ENCODE results near the gene FLT4. TPM values are rescaled to one million over a fixed set of nuclear protein-coding genes. Genes with fewer than 3 reads are reported as not detected.

Gene FLT4
- total RNA-seq, 1 donor from 2014 or later = 3.8 TPM

DNA sequence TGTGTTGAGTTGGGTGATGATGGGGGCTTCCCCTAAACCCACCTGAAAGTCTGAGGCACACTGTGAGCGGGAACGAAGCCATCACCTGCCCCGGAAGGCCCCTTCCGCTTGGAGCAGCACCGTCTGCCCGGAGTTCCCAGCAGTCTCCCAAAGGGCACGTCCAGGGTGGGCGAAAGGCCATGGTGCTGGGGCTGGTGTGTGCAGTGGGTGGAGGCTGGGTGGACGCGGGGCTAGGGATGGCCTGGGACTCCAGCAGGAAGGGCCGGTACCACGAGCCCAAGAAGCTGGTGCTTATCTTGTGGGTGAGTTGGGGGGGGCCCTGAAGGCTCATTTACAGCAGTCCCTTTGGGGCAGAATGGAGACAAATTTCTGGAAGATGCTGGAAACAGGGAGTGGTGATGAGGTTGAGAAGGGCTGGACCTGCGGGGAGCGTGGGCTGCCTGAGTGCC is 4.6 kb downstream of the FLT4 start:
- TF ChIP-seq, protein P1, sequence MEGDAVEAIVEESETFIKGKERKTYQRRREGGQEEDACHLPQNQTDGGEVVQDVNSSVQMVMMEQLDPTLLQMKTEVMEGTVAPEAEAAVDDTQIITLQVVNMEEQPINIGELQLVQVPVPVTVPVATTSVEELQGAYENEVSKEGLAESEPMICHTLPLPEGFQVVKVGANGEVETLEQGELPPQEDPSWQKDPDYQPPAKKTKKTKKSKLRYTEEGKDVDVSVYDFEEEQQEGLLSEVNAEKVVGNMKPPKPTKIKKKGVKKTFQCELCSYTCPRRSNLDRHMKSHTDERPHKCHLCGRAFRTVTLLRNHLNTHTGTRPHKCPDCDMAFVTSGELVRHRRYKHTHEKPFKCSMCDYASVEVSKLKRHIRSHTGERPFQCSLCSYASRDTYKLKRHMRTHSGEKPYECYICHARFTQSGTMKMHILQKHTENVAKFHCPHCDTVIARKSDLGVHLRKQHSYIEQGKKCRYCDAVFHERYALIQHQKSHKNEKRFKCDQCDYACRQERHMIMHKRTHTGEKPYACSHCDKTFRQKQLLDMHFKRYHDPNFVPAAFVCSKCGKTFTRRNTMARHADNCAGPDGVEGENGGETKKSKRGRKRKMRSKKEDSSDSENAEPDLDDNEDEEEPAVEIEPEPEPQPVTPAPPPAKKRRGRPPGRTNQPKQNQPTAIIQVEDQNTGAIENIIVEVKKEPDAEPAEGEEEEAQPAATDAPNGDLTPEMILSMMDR (conservative IDR thresholded peaks at IDR 0.05; ENCODE audit: low read depth, low read length) = no peak
- no peak overlapping the region for H3K4me3 ChIP-seq (ENCODE audit: low read depth, low read length)
- DNase-seq (ENCODE audit: low read depth) = no peak

DNA sequence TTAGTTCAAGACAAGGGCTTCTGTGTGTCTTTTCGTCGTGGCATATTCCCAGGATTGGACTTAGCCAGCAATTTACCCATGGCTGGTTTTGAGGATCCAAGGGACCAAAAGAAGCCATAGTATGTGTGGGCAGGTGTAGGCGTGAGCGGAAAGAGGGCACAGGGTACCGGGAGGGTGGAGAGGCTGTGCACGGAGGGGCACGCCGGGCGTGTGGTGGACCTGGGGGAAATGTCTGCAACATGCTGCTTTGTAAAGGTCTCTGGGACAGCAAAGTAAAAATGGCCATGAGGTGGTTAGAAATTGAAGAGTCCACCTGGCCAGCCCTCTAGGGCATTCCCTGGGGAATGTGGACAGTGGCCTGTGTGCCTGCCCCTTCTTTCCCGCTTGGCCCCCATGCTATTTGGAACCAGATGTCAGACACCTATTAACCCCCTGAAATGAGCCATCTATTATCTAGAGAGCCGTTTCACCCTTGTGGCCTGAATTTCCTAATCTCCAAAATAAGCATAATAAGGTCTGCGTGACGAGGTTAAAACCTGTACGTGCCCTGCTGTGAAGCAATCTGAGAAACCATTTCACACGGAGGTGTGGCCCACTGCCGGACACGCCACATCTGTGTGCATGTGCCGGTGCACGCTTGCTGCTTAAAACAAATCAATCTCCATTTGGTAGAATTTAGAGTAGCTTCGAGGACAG is 5.1 kb downstream of the FLT4 start:
- TF ChIP-seq, protein P1 (conservative IDR thresholded peaks at IDR 0.05; ENCODE audit: low read depth, low read length) = no peak
- no peak overlapping the region for H3K4me3 ChIP-seq (ENCODE audit: low read depth, low read length)
- no peak for DNase-seq (ENCODE audit: low read depth)

DNA sequence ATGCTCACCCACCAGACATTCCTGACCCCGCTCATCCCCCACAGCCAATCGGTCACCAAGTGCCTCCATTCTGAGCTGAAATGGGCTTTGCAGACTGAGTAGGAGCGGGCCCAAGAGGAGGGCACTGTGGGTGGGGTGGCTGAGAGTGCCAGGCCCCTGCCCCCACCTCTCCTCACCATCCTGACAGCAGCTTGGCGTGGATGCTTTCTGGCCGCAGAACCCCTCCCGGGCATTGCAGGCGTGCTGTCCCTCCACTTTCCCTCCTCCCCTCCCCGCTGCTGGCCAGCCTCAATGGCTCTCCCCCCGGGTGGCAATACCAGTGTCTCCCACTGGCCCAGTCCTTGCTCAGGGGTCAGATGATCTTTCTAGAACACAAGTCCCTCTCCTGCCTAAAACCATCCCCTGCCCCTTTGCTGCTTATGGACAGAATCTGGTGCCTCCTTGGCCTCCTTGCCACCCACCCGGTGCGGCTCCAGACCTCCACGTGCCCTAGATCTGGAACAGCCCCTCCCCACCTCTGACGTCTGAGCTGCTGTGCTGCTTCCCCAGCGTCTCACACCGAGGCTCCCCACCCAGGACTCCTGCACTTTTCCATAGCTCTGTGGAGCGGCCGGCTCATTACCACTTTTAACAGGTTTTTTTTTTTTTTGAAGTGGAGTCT is 6.1 kb downstream of the FLT4 start:
- TF ChIP-seq, protein P1 (conservative IDR thresholded peaks at IDR 0.05; ENCODE audit: low read depth, low read length) = no peak
- no peak for DNase-seq (ENCODE audit: low read depth)
- H3K4me3 ChIP-seq (ENCODE audit: low read depth, low read length) = no peak overlapping the region

- no peak overlapping the region for H3K4me3 ChIP-seq (ENCODE audit: low read depth, low read length)
- TF ChIP-seq, protein P1 (conservative IDR thresholded peaks at IDR 0.05; ENCODE audit: low read depth, low read length) = no peak
- DNase-seq (ENCODE audit: low read depth) = no peak
Observed at GRCh38 chr5:180642779-180643178, 6.6 kb downstream of the FLT4 start.

GRCh38 chr5:180642181-180642775 is 7.1 kb downstream of the FLT4 start:
- TF ChIP-seq, protein P1 (conservative IDR thresholded peaks at IDR 0.05; ENCODE audit: low read depth, low read length) = no peak
- DNase-seq (ENCODE audit: low read depth) = no peak
- H3K4me3 ChIP-seq (ENCODE audit: low read depth, low read length) = no peak overlapping the region

DNA sequence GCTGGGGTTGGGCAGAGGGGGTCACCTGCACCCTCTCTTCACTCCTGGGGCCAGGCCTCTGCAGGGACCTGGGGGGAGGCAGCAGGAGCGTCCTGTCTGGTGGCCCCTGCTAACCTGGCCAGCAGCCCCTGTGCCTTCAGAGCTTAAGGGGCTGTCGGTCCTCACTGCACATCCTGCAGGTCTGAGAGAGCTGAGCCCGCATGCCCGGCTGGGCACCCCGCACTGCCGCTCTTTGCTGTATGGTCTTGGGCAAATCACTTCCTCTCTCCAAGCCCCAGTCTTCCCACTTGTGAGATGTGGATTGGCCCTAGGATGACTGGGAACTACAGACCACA is 7.9 kb downstream of the FLT4 start:
- H3K4me3 ChIP-seq (ENCODE audit: low read depth, low read length) = no peak overlapping the region
- no peak for DNase-seq (ENCODE audit: low read depth)
- TF ChIP-seq, protein P1 (conservative IDR thresholded peaks at IDR 0.05; ENCODE audit: low read depth, low read length) = no peak

Data from epithelial cell of proximal tubule (primary cell).